A673 (cell line): ENCODE measurements around the gene POLN. TPM values are rescaled to one million over a fixed set of nuclear protein-coding genes. Genes with fewer than 3 reads are reported as not detected.

Source experiments
- BruUV-seq: library from RNA; stranded (reverse); fragments of 400-500 nt; replicated peaks from 2 replicates; lab custom pipeline; 2021; lab: Mats Ljungman, UMichigan
- CTCF ChIA-PET: fragments of 300-600 bp; sonication (Branson Sonifier 250); formaldehyde crosslinking; loops from one replicate; lab custom pipeline; 2022; ENCODE audit warnings: antibody characterized with exemption; lab: Charles Lee
- POLR2A ChIA-PET: fragments of 300-600 bp; sonication (Branson Sonifier 250); formaldehyde crosslinking; loops from one replicate; lab custom pipeline; 2022; ENCODE audit warnings: antibody characterized with exemption; ENCODE audit not compliant: low non-redundant PET; lab: Charles Lee
- DNase-seq: peaks from one replicate; pipeline ENCODE4 v3.0.0-alpha.2; 2015; ENCODE audit warnings: low spot score
- H3K27ac ChIP-seq: fragments of 200-600 bp; sonication (generic); 2 replicates; pipeline ENCODE4 v1.5.1; 2016; ENCODE audit warnings: mixed run types, low read depth, mild to moderate bottlenecking, mixed read lengths, antibody characterized with exemption, low read length; ENCODE audit not compliant: poor library complexity, severe bottlenecking
- H3K27me3 ChIP-seq: fragments of 200-600 bp; sonication (generic); replicated peaks from 2 replicates; pipeline ENCODE4 v1.6.1; 2017; ENCODE audit warnings: mixed run types, low read depth, mild to moderate bottlenecking, mixed read lengths, antibody characterized with exemption, low read length; ENCODE audit not compliant: insufficient read depth, poor library complexity
- H3K36me3 ChIP-seq: fragments of 200-600 bp; sonication (generic); 2 replicates; pipeline ENCODE4 v1.6.1; 2016; ENCODE audit warnings: mixed run types, mild to moderate bottlenecking, mixed read lengths, antibody characterized with exemption, low read length; ENCODE audit not compliant: insufficient read depth, poor library complexity, severe bottlenecking
- H3K4me1 ChIP-seq: fragments of 200-600 bp; sonication (generic); 2 replicates; pipeline ENCODE4 v1.6.1; 2017; ENCODE audit warnings: mixed run types, mild to moderate bottlenecking, mixed read lengths, antibody characterized with exemption, low read length; ENCODE audit not compliant: insufficient read depth, poor library complexity, severe bottlenecking
- H3K4me3 ChIP-seq: fragments of 200-600 bp; sonication (generic); 2 replicates; pipeline ENCODE4 v1.5.1; 2016; ENCODE audit warnings: low read depth, mixed run types, mild to moderate bottlenecking, mixed read lengths, low read length; ENCODE audit not compliant: poor library complexity, severe bottlenecking
- H3K9me3 ChIP-seq: fragments of 200-600 bp; sonication (generic); 2 replicates; pipeline ENCODE4 v1.6.1; 2016; ENCODE audit warnings: mixed run types, low read depth, mild to moderate bottlenecking, mixed read lengths, antibody characterized with exemption, low read length; ENCODE audit not compliant: poor library complexity, severe bottlenecking
- CTCF ChIP-seq: fragments of 300-800, 200-600 bp; sonication (generic); conservative IDR thresholded peaks from 2 replicates; pipeline ENCODE4 v1.5.1; 2017; ENCODE audit warnings: low read depth, mild to moderate bottlenecking, antibody characterized with exemption, low read length, moderate library complexity, mixed read lengths
- EZH2 ChIP-seq: fragments of 200-600 bp; sonication (generic); IDR thresholded peaks from 2 replicates; pipeline ENCODE4 v1.6.1; 2017; ENCODE audit warnings: borderline replicate concordance, low read depth, mild to moderate bottlenecking, mixed read lengths, antibody characterized with exemption, low read length; ENCODE audit not compliant: poor library complexity, severe bottlenecking
- intact Hi-C: fragments of 100-400 bp; cut with micrococcal nuclease; formaldehyde crosslinking; loops from one replicate; pipeline ENCODE4 v1.10.0; 2022; ENCODE audit not compliant: unreplicated experiment
- total RNA-seq: library from RNA; stranded (reverse); gene quantifications from 2 replicates; pipeline ENCODE4 v1.2.3, GENCODE V29; 2021

The POLN gene
- total RNA-seq, 1 experiment from 2014 or later = 4.0 TPM

GRCh38 chr4:2289955-2290333 is 48.0 kb upstream of the POLN start:
- intact Hi-C loops = no loop called here
- POLR2A ChIA-PET = no interaction called here

GRCh38 chr4:2289311-2289954 is 47.5 kb upstream of the POLN start:
- Histone ChIP-seq H3K36me3 (no peaks in the 10 kb centered on the region), H3K4me1 (peaks cover 9% of the 10 kb centered on the region), H3K27ac (no peak overlapping the region), H3K27me3 (no peaks in the 10 kb centered on the region), H3K9me3 (no peaks in the 10 kb centered on the region), H3K4me3 (no peak overlapping the region)
- POLR2A ChIA-PET = no interaction called here
- no TSS peak for BruUV-seq
- TF ChIP-seq CTCF = no peak
- no peak for TF ChIP-seq EZH2
- intact Hi-C loops = no loop called here
- no peak for DNase-seq
- CTCF ChIA-PET = no interaction called here

More at GRCh38 chr4:2289955-2290333, 48.0 kb upstream of the POLN start:
- Histone ChIP-seq H3K4me1 (peaks cover 9% of the 10 kb centered on the region), H3K27ac (no peak overlapping the region), H3K9me3 (no peaks in the 10 kb centered on the region), H3K36me3 (no peaks in the 10 kb centered on the region), H3K27me3 (no peaks in the 10 kb centered on the region), H3K4me3 (no peak overlapping the region)
- no TSS peak for BruUV-seq
- no peak for DNase-seq
- CTCF ChIA-PET = no interaction called here
- TF ChIP-seq EZH2 (no peak), CTCF (no peak)

- H3K9me3 ChIP-seq = no peaks in the 10 kb centered on the region
- H3K4me1 ChIP-seq = peaks cover 7% of the 10 kb centered on the region
- no peak overlapping the region for H3K4me3 ChIP-seq
- CTCF ChIA-PET = no interaction called here
- BruUV-seq = no TSS peak
- no peaks in the 10 kb centered on the region for H3K27me3 ChIP-seq
- no peak for TF ChIP-seq EZH2
- no peak for TF ChIP-seq CTCF
- no peak overlapping the region for H3K27ac ChIP-seq
- POLR2A ChIA-PET = no interaction called here
- no peak for DNase-seq
- H3K36me3 ChIP-seq = no peaks in the 10 kb centered on the region
- intact Hi-C loops = no loop called here
Measured at GRCh38 chr4:2288051-2288541, 46.2 kb upstream of the POLN start.
